C4-2B (cell line): Measurements from ENCODE around the gene PRSS16.

ENCODE experiments used
- CTCF ChIP-seq: fragments of 450-650 bp; conservative IDR thresholded peaks from 2 replicates; pipeline ENCODE4 v1.5.1; 2017; ENCODE audit warnings: mild to moderate bottlenecking
- ZFX ChIP-seq: fragments of 450-650 bp; IDR thresholded peaks from 2 replicates; pipeline ENCODE4 v1.6.1; 2017

- TF ChIP-seq CTCF (no peak), ZFX (no peak)
These were observed 20.4 kb downstream of the PRSS16 start for GRCh38 chr6:27267857-27268434.
